Inflammatory macrophage (primary cell): ENCODE measurements around the gene KIAA1755.
"Not testable (repeated sequence)": the region's sequence is repeated elsewhere in the genome, so short reads cannot be mapped to it uniquely, and the experiment has no call there.

Source experiments
- DNase-seq, 2 donors: peaks; one replicate each; pipeline ENCODE4 v3.0.0-alpha.2; 2020 to 2022

KIAA1755 gene

GRCh38 chr20:38262931-38263330 is 2.4 kb upstream of the KIAA1755 start:
- DNase-seq: no peak

DNA sequence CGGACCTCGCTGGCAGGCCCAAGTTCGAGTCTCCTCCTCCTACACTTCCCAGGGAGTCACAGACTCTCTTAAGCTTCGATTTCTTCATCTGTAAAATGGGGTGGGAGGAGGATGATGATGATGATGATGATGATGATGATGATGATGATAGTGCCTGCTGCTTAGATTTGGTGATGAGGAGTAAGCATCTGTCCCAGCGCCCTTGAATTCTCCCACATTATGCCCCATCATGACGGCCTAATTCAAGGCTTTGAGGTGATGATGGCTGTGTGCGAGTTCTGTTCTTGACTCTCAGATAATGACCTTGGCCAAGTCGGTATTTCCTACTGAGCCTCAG is 487 bp upstream of the KIAA1755 start:
- no peak for DNase-seq

GRCh38 chr20:38260025-38260377 is 534 bp downstream of the KIAA1755 start:
- DNase-seq: no peak

DNA sequence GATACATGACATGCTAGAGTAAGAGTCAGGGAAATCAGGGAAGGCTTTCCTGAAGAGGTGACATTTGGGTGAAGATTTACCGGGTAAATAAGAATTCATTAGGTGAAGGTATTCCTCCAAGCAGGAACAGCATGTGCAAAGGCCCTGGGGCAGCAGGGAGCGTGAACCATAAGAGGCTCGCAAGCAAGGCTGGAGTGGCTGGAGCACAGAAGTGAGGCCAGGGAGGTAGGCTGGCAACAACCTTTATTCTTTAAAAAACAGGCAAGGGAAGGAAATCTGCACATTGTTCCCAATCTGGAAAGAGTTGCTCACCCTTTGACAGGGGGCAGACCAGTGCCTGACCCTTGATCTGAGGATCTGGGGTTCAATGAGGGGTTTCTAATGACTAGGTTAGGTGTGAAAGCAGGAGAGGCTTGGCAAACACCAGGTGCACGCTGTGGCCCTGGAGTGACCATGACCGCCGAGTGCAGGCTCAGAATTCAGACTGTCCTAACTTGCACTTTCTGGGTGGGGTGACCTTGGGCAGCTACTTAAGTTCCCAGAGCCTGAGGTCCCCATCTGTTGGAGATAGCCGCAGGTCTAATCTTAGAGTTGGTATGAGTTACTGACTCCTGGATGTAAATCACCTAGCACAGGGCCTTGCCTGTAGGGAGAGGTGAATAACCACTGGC is 1.9 kb downstream of the KIAA1755 start:
- DNase-seq: no peak

- no peak for DNase-seq
These were observed 3.6 kb downstream of the KIAA1755 start for GRCh38 chr20:38256966-38257365.

DNA sequence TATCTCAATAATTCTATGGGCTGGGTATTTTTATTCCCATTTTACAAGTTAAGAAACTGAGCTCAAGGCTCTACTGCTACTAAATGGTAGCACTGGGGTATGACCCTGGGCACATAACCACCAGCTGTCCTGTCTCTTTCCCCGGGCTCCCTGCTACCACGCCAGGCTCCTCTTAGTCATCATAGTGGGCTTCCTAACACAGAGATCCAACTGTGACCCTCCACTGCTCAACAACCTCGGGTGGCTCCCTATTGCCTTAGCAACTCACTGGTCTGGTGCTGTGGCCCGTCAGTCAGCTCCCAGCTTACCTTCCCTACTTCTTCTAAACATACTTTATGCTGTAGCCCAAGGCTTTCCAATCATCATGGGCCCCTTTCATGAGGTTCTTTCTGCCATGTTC is 4.5 kb downstream of the KIAA1755 start:
- DNase-seq: no peak

GRCh38 chr20:38255393-38255792 is 5.1 kb downstream of the KIAA1755 start:
- peak; percentile 61 to 63 for DNase-seq

DNA sequence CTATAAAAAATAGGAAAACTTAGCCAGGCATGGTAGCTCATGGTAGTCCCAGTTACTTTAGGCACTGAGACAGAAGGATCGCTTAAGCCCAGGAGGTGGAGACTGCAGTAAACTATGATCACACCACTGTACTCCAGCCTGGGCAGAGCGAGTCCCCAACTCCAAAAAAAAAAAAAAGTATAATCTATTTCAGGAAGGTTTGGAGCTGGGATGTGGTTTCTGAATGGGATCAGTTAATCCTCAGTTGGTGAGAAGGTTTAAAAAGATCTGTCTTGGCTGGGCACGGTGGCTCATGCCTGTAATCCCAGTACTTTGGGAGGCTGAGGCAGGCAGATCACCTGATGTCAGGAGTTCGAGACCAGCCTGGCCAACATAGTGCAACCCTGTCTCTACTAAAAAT is 5.9 kb downstream of the KIAA1755 start:
- DNase-seq: not testable (repeated sequence)

GRCh38 chr20:38253571-38253970 is 7.0 kb downstream of the KIAA1755 start:
- no peak for DNase-seq

DNA sequence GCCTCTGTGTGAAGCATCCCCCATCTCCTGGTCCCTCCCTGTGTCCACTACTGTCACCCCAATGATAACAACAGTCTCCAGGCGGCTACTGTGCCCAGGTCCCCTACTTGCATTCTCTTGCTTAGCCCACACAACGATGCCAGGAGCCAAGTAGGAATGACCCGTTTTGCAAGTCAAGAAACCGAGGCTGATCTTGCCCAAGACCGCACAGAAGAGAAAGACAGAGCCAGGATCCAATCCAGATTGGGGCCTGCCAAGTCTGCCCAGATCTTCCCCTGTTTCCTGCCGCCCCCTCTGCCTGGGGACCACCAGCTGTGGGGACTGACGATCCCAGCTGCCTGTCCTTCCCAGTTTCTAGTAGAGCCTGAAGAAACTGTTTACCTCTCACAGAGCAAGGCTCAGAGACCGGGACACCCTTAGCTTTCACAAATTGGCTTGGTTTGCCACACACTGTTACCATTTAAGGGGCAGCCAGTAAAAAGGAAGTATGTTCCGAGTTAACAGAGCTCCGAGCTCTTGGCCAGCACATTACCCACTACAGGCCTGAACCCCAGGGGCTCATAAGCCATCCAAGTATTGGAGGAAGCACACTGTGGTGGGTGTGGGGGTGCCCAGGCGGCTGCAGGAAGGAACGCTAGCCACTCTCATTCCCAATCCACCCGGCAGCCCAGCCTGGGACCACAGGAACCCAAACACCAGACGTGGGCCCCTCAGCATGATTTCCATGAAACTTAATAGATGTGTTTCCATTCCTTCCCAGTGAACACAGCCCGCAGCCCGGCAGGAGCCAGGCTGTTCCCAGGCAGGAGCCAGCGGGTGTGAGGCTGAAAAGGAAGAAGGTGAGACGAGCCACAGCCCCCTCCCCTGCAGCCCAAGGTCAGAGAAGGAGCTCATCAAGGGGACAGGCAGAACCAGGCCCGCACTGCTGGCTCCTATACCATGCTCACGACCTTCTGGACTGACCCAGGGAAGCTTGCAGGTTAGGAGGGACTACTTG is 7.9 kb downstream of the KIAA1755 start:
- no peak for DNase-seq

DNA sequence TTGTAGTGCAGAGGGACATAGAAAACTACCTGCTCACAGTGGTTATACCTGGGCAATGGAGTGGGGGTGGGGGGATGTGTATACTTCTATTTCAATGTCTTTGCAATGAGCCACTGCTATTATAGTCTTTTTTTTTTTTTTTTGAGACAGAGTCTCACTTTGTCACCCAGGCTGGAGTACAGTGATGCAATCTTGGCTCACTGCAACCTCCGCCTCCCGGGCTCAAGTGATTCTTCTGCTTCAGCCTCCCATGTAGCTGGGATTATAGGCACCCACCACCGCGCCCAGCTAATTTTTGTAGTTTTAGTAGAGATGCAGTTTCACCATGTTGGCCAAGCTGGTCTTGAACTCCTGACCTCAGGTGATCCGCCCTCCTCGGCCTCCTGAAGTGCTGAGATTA is 9.1 kb downstream of the KIAA1755 start:
- DNase-seq: not testable (repeated sequence)

- DNase-seq: peak in 1 of 2 donors; percentile 51
These were observed 9.9 kb downstream of the KIAA1755 start for GRCh38 chr20:38250609-38251008.

- DNase-seq: no peak
These were observed 10.8 kb downstream of the KIAA1755 start for GRCh38 chr20:38249536-38250310.

DNA sequence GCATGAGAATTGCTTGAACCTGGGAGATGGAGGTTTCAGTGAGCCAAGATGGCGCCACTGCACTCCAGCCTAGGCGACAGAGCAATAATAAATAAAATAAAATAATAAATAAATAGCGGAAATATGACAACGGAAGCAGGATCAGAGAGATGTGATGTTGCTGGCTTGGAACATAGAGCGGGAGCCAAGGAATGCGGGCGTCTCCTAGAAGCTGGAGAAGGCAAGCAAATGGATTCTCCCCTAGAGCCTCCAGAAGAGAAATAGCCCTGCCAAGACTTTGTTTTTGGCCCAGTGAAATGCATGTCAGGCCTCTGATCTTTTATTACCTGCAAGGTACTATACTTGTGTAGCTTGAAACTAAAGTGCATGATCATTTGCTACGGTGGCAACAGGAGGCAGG is 12.4 kb downstream of the KIAA1755 start:
- DNase-seq: no peak

GRCh38 chr20:38247725-38248124 is 12.8 kb downstream of the KIAA1755 start:
- DNase-seq: not testable (repeated sequence)

DNA sequence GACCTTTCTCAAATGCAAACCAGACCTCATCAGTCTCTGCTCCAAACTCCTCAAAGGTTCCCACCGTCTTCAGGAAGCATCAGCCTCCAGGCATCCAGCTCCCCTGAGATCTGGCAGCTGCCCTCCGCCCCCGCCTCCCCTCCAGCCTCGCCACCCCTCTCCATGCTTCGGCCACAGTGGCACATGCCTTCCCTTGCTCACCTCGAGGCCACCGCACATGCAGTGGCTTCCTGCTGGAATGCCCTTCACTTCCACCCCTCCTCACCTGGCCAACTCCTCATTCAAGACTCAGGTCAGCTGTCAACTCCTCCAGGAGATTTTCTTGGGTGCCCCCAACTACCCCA is 13.4 kb downstream of the KIAA1755 start:
- DNase-seq: no peak

GRCh38 chr20:38246357-38247165 is 14.0 kb downstream of the KIAA1755 start:
- no peak for DNase-seq

DNA sequence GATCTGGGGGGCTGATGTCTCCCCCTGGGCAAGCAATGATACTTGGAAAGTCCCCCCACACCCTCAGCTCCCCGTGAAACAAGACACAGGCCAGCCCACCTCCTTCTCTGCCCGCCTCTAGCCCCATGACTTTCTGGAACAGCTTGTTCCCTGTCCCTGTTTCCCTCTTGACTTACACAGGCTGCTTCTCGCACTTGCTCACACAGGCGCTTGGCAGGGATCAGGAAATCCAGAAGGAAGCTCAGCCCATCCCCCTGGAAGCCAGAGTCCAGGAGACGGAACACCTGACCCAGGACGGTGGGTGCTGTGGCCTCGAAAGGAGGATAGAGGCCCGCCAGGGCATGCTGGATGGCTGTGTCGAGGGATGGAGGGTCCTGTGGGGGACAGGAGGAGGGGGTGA is 14.8 kb downstream of the KIAA1755 start:
- DNase-seq: no peak

DNA sequence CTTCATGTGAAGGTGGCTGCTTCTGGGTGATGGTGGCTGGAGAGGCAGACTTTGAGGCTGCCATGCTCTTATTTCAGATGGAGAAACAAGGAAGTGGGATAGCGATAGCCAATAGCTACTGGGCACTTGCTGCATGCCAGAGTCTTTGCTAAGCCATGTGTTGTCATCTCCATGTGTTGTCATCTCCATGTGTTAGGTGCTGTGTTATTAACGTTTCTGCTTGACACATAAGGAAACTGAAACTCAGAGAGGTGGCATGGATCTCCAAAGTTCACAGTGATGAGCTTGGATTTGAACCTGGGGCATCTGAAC is 16.9 kb downstream of the KIAA1755 start:
- peak in 1 of 2 donors; percentile 34 for DNase-seq

- peak; percentile 64 to 65 for DNase-seq
These were observed 17.5 kb downstream of the KIAA1755 start for GRCh38 chr20:38242848-38243708.

- no peak for DNase-seq
These were observed 19.3 kb downstream of the KIAA1755 start for GRCh38 chr20:38241201-38241600.

- no peak for DNase-seq
These were observed 21.1 kb downstream of the KIAA1755 start for GRCh38 chr20:38239441-38239840.
